GM21447 (cell line): ENCODE measurements around the gene SERPINB8.
A peak's percentile ranks its signal among the peaks of the same experiment; 100 is the strongest.
"Not testable (repeated sequence)": the region's sequence is repeated elsewhere in the genome, so short reads cannot be mapped to it uniquely, and the experiment has no call there.

Experiments
- ATAC-seq: cut with Tn5 transposase; IDR thresholded peaks from one replicate; pipeline ENCODE4 v1.9.1; 2021; ENCODE audit not compliant: unreplicated experiment

SERPINB8 gene, protein sequence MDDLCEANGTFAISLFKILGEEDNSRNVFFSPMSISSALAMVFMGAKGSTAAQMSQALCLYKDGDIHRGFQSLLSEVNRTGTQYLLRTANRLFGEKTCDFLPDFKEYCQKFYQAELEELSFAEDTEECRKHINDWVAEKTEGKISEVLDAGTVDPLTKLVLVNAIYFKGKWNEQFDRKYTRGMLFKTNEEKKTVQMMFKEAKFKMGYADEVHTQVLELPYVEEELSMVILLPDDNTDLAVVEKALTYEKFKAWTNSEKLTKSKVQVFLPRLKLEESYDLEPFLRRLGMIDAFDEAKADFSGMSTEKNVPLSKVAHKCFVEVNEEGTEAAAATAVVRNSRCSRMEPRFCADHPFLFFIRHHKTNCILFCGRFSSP

DNA sequence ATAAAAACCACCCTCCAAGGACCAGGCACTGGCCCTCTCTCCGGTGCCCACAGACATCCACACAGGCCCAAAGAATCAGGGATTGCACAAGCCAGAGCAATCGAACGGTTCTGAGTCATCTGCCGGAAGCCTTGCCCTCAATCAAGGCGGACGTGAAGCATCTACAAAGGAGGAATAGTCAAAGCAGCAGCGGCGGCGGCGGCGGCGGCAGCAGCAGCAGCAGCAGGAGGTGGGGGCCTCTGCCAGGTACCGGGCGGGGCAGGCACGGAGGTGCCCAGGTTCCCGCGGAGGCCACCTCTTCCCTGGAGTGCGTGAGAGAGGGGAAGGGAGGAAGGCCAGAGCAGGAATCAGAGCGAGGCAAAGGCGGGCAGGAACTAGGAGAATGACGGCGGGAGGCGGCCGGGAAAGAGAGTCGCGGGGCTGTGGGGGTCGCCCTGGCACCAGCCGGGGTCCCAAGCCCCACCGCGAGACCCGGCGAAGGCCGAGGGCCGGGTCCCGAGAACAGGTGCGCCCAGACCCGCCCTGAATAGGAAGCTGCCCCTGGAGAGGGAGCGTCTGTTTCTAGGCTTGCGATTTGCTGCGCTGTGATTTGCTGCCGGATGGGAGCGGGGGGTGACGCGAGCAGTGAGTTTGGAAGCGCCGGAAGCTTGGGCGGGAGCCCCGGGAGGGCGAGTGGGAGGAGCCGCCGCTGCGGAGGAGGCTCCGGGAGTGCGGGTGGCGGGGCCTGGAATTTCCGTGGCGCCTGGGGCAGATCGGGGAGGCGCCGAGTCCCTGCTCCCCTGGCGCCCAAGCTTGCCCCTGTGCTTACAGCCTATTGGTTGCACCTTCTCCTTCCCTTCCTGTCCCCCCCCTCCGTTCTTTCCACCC is at the start of gene SERPINB8:
TSS of gene SERPINB8 (plus strand) at position 140 of the 867 bp plus-strand sequence. CDS start 8,228 bp downstream, outside the sequence.
- peak; percentile 96 for ATAC-seq

GRCh38 chr18:63922049-63922448 is 47.8 kb upstream of the SERPINB8 start:
- no peak for ATAC-seq

DNA sequence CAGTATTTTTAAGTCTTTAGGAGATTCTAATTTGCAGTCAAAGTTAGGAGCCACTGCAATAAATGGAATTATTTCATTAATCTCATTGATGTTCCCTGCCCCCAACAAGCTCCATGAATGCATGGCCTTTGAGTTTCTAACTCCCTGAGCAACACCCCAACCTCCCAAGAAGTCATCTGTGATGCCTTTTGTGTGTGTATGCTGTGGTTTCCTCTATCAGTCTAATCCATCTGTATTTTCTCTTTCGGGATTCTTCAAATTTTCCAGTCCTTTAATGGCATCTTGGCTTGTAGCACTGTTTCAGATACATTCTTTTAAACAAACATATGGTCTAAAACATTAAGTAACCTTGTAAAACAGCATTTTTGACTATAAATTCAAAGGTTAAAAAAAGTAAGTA is 45.3 kb upstream of the SERPINB8 start:
- no peak for ATAC-seq

- no peak for ATAC-seq
These were observed 41.5 kb upstream of the SERPINB8 start for GRCh38 chr18:63928331-63928730.

DNA sequence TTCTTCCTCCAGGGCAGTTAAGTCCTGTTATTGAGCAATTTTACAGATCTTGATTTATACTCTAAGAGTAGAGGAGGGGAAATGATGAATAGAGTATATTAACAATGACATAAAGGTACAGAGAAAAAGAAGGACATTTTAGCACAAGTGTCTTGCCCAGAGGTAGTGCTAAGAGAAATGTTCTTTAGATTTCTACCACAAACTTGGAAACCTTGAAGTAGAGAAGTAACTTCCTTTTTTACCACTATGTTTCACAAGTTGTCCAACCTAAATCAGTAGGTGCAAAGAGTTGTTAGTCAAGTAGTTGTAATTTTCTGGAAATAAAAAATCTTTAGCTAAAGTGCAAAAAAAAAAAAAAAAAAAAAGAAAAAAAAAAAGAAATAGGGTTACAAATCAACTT is 40.5 kb upstream of the SERPINB8 start:
- ATAC-seq: not testable (repeated sequence)

DNA sequence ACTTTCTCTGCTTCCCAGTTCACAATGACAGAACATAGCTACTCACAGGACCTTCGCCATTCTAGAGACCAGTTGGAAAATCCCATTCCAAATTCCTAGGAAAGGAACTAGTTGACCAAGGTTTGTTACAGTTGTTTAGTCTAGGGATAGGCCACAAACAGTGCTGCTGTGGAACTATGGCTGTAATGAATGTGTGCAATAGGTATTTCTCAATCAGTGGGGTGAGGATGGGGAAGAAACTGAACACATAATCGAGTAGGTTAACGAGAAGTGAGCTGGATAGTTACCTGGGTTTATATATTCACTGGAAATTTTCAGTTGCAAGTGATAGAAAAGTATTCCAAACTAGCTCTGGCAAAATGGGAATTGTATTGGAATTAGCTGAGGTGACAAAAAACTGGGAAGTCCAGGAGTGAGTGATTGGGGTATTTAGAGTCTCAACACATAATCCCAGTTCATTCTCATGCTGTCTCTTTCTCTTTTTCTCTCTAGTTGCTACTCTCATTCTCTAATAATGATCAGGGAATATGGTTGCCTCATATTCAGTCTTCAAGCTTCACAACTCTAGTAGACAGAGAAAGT is 39.0 kb upstream of the SERPINB8 start:
- ATAC-seq: no peak

- ATAC-seq: peak; percentile 96
These were observed 33.5 kb upstream of the SERPINB8 start for GRCh38 chr18:63936156-63936931.

- ATAC-seq: peak; percentile 38
These were observed 32.9 kb upstream of the SERPINB8 start for GRCh38 chr18:63936932-63937393.

DNA sequence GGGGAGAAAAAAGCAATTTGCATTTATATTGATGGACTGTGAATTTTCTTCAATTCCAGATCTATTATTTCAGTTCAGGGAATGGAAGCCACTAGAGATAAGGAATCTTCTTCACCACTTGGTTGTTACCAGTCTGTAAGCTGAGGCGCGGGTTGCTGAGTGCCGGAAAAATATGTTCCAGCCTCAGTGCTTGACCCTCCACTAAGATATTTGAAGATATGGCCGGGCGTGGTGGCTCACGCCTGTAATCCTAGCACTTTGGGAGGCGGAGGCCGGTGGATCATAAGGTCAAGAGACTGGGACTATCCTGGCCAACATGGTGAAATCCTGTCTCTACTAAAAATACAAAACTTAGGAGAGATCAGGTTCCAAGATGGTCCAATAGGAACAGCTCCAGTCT is 29.9 kb upstream of the SERPINB8 start:
- no peak for ATAC-seq

DNA sequence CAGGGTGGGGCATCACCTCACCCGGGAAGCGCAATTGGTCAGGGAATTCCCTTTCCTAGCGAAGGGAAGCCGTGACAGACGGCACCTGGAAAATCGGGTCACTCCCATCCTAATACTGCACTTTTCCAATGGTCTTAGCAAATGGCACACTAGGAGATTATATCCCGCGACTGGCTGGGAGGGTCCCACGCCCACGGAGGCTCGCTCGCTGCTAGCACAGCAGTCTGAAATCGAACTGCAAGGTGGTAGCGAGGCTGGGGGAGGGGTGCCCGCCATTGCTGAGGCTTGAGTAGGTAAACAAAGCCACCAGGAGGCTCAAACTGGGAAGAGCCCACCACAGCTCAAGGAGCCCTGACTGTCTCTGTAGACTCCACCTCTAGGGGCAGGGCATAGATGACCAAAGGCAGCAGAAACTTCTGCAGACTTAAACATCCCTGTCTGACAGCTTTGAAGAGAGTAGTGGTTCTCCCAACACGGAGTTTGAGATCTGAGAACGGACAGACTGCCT is 29.3 kb upstream of the SERPINB8 start:
- ATAC-seq: not testable (repeated sequence)

DNA sequence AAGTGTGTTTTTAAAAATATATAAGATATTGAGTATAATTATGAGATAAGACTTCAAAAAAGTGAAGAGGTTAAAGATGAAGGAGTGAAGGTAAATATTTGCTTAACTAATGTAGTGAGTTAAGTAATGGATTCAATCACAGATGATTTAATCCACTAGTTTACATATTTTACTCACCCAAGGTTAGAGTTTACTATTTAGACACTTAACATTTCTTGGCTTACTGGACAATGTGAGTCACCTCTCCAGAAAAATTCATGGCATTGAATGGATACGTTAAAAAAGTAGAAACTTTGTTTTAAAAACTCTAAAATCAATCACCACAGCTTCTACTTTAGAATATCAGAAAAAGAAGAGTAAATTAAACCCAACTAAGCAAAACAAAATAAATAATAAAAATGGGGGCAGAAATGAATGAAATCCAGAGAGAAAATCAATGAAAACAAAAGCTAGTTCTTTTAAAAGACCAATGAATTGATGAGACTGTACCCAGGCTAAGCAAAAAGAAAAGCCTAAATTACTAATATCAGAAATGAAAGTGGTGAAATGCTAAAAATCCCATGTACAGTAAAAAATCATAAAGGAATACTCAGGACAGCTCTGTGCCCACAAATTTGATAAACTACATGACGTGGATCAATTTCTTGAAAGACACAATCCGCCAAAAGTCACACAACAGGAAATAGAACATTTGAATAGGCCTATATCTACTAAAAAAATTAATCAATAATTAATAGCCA is 22.7 kb upstream of the SERPINB8 start:
- no peak for ATAC-seq

DNA sequence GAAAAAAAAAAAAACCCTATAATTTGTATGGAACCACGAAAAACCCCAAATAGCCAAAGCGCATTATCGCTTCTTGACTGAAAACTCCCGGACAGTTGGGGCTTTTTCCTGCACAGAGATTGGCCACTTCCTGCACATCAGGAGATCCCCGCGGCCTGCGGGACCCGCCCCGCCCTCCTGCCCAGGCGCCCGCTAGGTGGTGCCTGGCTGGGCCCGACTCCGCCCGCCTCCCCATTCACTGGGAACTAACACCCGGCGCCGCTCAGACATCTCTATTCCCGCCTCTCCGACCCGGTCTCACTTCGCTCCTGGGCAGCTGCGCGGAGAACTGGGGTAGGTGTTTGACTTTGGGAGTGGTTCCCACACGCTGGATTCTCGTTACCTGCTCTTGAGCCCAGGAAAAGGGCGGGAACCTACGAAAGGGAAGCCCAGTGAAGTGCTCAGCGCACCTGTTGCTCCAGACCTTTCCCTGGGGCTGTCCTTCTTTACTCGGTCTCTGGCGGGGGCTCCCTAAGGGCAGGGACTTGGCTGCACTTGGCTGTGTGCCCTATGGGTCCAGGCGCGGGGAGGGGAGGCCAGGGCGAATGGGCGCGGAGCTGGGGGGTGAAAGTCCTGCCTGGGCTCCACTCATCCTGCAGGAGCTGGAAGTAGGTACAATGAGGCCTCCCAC is 20.7 kb upstream of the SERPINB8 start, which contains the start of gene HMSD:
TSS of gene HMSD (plus strand) at position 234 of the 670 bp plus-strand sequence. CDS start 4,155 bp downstream, outside the sequence.
- peak; percentile 85 for ATAC-seq

DNA sequence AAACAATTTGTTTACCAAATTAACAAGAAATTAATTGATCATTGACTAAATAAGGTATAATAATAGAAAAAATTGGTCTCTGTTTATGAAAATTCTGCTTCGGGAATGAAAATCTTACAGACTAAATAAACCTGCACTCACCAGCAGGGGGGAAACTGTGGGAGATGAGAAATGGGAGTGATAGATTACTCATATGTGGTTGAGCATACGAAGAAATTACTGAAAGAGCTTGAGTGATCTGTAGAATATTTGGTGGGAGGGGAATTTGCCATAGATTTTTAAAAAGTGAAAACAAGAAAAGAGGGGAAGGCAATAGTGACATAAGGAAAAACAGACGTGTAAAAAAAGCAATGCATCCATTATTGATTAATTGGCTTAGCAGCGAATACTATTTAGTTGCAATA is 18.6 kb upstream of the SERPINB8 start:
- ATAC-seq: peak; percentile 40

- no peak for ATAC-seq
These were observed 16.1 kb upstream of the SERPINB8 start for GRCh38 chr18:63953811-63954210.

- ATAC-seq: no peak
These were observed 13.1 kb upstream of the SERPINB8 start for GRCh38 chr18:63956755-63957154.

- no peak for ATAC-seq
These were observed 9.0 kb upstream of the SERPINB8 start for GRCh38 chr18:63960891-63961290.

DNA sequence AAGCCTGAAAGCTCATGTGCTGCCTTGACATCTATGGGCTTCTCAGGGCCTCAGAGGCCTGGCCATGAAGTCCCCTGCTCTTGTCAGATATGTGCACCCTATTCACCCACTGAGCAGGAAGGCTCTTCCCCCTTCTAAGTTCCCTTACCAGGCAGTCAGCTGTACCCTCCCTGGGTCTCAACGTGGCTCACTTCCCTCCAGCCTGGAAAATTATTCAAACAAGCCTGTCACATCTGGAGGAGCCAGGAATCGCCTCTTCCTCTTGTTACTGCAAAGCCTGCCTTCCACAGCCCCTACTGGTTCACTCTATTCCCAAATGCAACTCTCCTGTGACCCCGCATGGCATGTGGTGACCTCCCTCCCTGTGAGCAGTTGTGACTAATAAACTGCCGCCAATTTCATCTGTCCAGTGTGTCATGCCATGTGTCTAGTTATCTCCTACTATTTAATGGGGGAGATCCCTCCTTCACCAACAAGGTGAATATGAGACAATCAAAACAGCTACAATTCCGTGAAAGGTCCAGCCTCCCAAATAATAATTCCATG is 8.4 kb upstream of the SERPINB8 start:
- ATAC-seq: no peak

DNA sequence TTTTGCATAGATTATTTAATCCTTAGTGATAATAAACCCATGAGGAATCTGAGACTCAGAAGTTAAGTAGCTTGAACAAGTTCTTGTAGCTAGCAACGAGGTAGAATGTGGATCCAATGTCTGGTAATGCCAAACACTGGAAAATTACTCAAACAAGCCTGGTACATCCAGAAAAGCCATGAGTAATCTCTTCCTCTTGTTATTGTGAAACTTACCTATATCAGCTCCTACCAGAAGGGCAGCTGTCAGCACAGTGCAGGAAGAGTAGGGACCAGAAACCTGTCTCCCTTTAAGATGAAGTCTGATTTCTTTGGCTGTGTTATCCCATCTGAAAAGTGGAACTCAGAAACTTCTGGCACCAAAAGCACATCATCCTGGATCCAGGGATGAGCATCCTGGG is 7.7 kb upstream of the SERPINB8 start:
- no peak for ATAC-seq
